Neural progenitor cell (in vitro differentiated cells): Measurements from ENCODE around the gene KIAA0586. TPM values are rescaled to one million over a fixed set of nuclear protein-coding genes. Genes with fewer than 3 reads are reported as not detected.

Experiments used
- DNase-seq: peaks from one replicate; pipeline ENCODE4 v3.0.0-alpha.2; 2016; ENCODE audit warnings: low spot score
- H2AFZ ChIP-seq: fragments of 200-600 bp; sonication (generic); replicated peaks from 2 replicates; pipeline ENCODE4 v1.6.1; 2016; ENCODE audit warnings: antibody characterized with exemption
- H3F3A ChIP-seq: fragments of 200-600 bp; sonication (generic); 2 replicates; pipeline ENCODE4 v1.6.1; 2016; ENCODE audit warnings: antibody characterized with exemption, low read depth
- H3K27ac ChIP-seq: fragments of 200-600 bp; sonication (generic); 2 replicates; pipeline ENCODE4 v1.5.1; 2016; ENCODE audit warnings: mild to moderate bottlenecking
- H3K27me3 ChIP-seq: fragments of 200-600 bp; sonication (generic); 2 replicates; pipeline ENCODE4 v1.6.1; 2016; ENCODE audit warnings: mild to moderate bottlenecking, moderate library complexity
- H3K36me3 ChIP-seq: fragments of 200-600 bp; sonication (generic); 2 replicates; pipeline ENCODE4 v1.5.1; 2016
- H3K4me1 ChIP-seq: fragments of 200-600 bp; sonication (generic); 2 replicates; pipeline ENCODE4 v1.6.1; 2016; ENCODE audit warnings: mixed run types
- H3K4me2 ChIP-seq: fragments of 200-600 bp; sonication (generic); 2 replicates; pipeline ENCODE4 v1.6.1; 2016
- H3K4me3 ChIP-seq: fragments of 200-600 bp; sonication (generic); 2 replicates; pipeline ENCODE4 v1.5.1; 2016
- H3K79me2 ChIP-seq: fragments of 200-600 bp; sonication (generic); 2 replicates; pipeline ENCODE4 v1.6.1; 2016; ENCODE audit warnings: low read depth
- H3K9ac ChIP-seq: fragments of 200-600 bp; sonication (generic); 2 replicates; pipeline ENCODE4 v1.6.1; 2016
- H3K9me3 ChIP-seq: fragments of 200-600 bp; sonication (generic); 2 replicates; pipeline ENCODE4 v1.5.1; 2016; ENCODE audit warnings: low read depth
- H4K20me1 ChIP-seq: fragments of 200-600 bp; sonication (generic); 2 replicates; pipeline ENCODE4 v1.6.1; 2016; ENCODE audit warnings: low read depth
- H3K27ac Mint-ChIP-seq: 3 replicates; pipeline ENCODE4 v1.8.0; 2021; ENCODE audit warnings: mixed read lengths
- H3K27me3 Mint-ChIP-seq: 2 replicates; pipeline ENCODE4 v1.8.0; 2022; ENCODE audit warnings: low read depth, mild to moderate bottlenecking, inconsistent platforms, moderate library complexity, mixed read lengths; ENCODE audit not compliant: insufficient read depth
- H3K36me3 Mint-ChIP-seq: 3 replicates; pipeline ENCODE4 v1.8.0; 2021; ENCODE audit warnings: mixed read lengths
- H3K4me1 Mint-ChIP-seq: 3 replicates; pipeline ENCODE4 v1.8.0; 2021; ENCODE audit warnings: mixed read lengths
- H3K4me3 Mint-ChIP-seq: 3 replicates; pipeline ENCODE4 v1.8.0; 2021; ENCODE audit warnings: mild to moderate bottlenecking, moderate library complexity, mixed read lengths
- H3K9me3 Mint-ChIP-seq: 3 replicates; pipeline ENCODE4 v1.8.0; 2020; ENCODE audit warnings: mixed read lengths
- EZH2 ChIP-seq: fragments of 200-600 bp; sonication (generic); IDR thresholded peaks from 2 replicates; pipeline ENCODE4 v1.6.1; 2017; ENCODE audit warnings: antibody characterized with exemption, mild to moderate bottlenecking, moderate library complexity
- EZH2phosphoT487 ChIP-seq: fragments of 200-600 bp; sonication (generic); IDR thresholded peaks from 2 replicates; pipeline ENCODE4 v1.6.1; 2017; ENCODE audit warnings: antibody characterized with exemption
- total RNA-seq: library from RNA; depleted of rRNA; stranded (reverse); fragments of >200 nt; gene quantifications from 2 replicates; pipeline ENCODE4 v1.2.3, GENCODE V29; 2015; ENCODE audit warnings: low replicate concordance
- TF ChIP-seq, protein P1 (sequence below): fragments of 200-600 bp; sonication (generic); IDR thresholded peaks from 2 replicates; pipeline ENCODE4 v1.5.1; 2017; ENCODE audit warnings: antibody characterized with exemption, mild to moderate bottlenecking

The KIAA0586 gene
- total RNA-seq, 1 donor from 2014 or later: 79.4 TPM

DNA sequence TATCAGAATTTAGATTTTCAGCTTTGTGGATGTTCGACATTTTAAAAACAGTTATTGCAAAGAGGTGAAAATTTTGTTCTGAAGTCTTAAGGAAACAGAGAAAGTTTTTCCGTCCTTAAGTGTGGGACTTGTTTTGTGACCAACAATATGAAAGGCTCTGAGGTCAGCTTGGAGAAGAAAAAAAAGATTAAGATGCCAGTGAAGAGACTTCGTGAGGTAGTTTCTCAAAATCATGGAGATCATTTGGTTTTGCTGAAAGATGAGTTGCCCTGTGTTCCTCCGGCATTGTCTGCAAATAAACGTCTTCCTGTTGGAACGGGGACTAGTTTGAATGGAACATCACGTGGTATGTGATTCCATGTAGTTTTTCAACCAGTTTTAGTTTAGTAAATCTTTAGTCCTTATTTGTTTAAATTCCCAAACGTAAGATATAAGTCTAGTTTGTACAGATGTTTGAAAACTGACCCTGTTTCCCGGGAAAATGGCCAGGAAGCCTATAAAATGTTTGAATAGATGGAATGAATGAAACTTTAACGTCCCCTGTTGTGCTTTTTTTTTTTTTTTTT lies 682 bp downstream of the KIAA0586 start:
- Histone ChIP-seq H3K4me3 (peak overlapping the region; percentile 90), H4K20me1 (no peaks in the 10 kb centered on the region), H3K79me2 (peaks cover 58% of the 10 kb centered on the region), H3K9me3 (no peaks in the 10 kb centered on the region), H3F3A (peaks cover 10% of the 10 kb centered on the region), H2AFZ (peak overlapping the region; percentile 100), H3K36me3 (peaks cover 8% of the 10 kb centered on the region), H3K27ac (peak overlapping the region; percentile 2), H3K4me2 (peak overlapping the region; percentile 92), H3K27me3 (no peaks in the 10 kb centered on the region), H3K4me1 (peaks cover 6% of the 10 kb centered on the region), H3K9ac (peak overlapping the region; percentile 54)
- H3K4me1 Mint-ChIP-seq: peaks cover 21% of the 10 kb centered on the region
- H3K9me3 Mint-ChIP-seq: no peaks in the 10 kb centered on the region
- H3K36me3 Mint-ChIP-seq: peaks cover 3% of the 10 kb centered on the region
- H3K27ac Mint-ChIP-seq: peak overlapping the region; percentile 61
- TF ChIP-seq, protein P1, sequence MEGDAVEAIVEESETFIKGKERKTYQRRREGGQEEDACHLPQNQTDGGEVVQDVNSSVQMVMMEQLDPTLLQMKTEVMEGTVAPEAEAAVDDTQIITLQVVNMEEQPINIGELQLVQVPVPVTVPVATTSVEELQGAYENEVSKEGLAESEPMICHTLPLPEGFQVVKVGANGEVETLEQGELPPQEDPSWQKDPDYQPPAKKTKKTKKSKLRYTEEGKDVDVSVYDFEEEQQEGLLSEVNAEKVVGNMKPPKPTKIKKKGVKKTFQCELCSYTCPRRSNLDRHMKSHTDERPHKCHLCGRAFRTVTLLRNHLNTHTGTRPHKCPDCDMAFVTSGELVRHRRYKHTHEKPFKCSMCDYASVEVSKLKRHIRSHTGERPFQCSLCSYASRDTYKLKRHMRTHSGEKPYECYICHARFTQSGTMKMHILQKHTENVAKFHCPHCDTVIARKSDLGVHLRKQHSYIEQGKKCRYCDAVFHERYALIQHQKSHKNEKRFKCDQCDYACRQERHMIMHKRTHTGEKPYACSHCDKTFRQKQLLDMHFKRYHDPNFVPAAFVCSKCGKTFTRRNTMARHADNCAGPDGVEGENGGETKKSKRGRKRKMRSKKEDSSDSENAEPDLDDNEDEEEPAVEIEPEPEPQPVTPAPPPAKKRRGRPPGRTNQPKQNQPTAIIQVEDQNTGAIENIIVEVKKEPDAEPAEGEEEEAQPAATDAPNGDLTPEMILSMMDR: no peak
- TF ChIP-seq EZH2phosphoT487: no peak
- no peak for TF ChIP-seq EZH2
- peak; percentile 51 for DNase-seq
- H3K4me3 Mint-ChIP-seq: peak overlapping the region; percentile 97
- H3K27me3 Mint-ChIP-seq: peaks cover 4% of the 10 kb centered on the region

DNA sequence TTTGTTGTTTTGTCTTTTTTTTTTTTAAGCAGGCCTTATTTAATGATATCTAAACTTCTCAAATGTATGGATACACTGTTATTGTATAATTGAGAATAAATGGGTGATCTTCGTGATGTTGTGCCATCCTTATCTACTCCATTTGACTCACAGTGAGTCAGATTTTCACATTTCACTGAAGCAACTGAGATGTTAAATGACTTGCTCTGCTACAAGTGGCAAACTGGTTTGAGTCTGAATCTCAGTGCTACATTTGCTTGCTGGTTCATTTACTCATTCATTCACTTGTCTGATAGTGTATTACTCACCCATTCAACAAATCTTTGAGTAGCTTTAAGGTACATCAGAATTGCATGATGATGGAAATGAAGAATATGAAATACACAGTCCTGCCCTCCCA lies 2.6 kb downstream of the KIAA0586 start:
- Histone ChIP-seq H3K79me2 (peaks cover 47% of the 10 kb centered on the region), H3K36me3 (peaks cover 12% of the 10 kb centered on the region), H2AFZ (no peak overlapping the region), H3K9ac (peak overlapping the region; percentile 54), H3K9me3 (no peaks in the 10 kb centered on the region), H3K4me3 (peak overlapping the region; percentile 90), H3K27ac (no peak overlapping the region), H3K27me3 (no peaks in the 10 kb centered on the region), H3F3A (peaks cover 10% of the 10 kb centered on the region), H3K4me1 (peaks cover 6% of the 10 kb centered on the region), H4K20me1 (no peaks in the 10 kb centered on the region), H3K4me2 (peak overlapping the region; percentile 92)
- no peak for DNase-seq
- H3K4me1 Mint-ChIP-seq: peaks cover 18% of the 10 kb centered on the region
- peaks cover 4% of the 10 kb centered on the region for H3K27me3 Mint-ChIP-seq
- peak overlapping the region; percentile 60 for H3K4me3 Mint-ChIP-seq
- H3K27ac Mint-ChIP-seq: no peak overlapping the region
- TF ChIP-seq EZH2: no peak
- no peaks in the 10 kb centered on the region for H3K9me3 Mint-ChIP-seq
- peaks cover 5% of the 10 kb centered on the region for H3K36me3 Mint-ChIP-seq

DNA sequence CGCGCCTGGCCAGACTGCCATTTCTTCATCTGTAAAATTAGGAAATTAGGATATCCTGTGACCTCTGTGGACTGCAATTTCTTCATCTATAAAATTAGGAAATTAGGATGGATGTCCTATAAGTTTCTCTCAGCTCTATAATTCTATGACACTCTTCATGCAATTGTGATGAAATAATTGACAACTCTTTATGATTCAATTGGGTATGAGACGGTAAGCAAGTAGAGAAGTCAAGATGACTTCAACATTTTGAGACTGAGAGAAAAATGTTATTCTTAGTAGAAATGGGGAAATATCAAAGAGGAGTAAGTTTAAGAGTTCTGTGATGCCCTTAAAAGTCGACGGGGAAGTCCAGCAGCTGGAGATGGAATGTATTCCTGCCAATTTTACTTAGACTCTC lies 12.0 kb downstream of the KIAA0586 start:
- Histone ChIP-seq H3K79me2 (no peaks in the 10 kb centered on the region), H3K9me3 (no peaks in the 10 kb centered on the region), H3K27ac (no peak overlapping the region), H3K9ac (no peak overlapping the region), H3F3A (no peaks in the 10 kb centered on the region), H2AFZ (no peak overlapping the region), H4K20me1 (no peaks in the 10 kb centered on the region), H3K4me2 (no peak overlapping the region), H3K4me1 (no peaks in the 10 kb centered on the region), H3K36me3 (peaks cover 23% of the 10 kb centered on the region), H3K4me3 (no peak overlapping the region), H3K27me3 (no peaks in the 10 kb centered on the region)
- no peak for DNase-seq
- H3K27me3 Mint-ChIP-seq: no peaks in the 10 kb centered on the region
- TF ChIP-seq, protein P1: no peak
- no peak for TF ChIP-seq EZH2phosphoT487
- TF ChIP-seq EZH2: no peak
- no peaks in the 10 kb centered on the region for H3K9me3 Mint-ChIP-seq
- H3K36me3 Mint-ChIP-seq: peaks cover 13% of the 10 kb centered on the region
- no peak overlapping the region for H3K4me3 Mint-ChIP-seq
- no peaks in the 10 kb centered on the region for H3K4me1 Mint-ChIP-seq
- no peak overlapping the region for H3K27ac Mint-ChIP-seq

DNA sequence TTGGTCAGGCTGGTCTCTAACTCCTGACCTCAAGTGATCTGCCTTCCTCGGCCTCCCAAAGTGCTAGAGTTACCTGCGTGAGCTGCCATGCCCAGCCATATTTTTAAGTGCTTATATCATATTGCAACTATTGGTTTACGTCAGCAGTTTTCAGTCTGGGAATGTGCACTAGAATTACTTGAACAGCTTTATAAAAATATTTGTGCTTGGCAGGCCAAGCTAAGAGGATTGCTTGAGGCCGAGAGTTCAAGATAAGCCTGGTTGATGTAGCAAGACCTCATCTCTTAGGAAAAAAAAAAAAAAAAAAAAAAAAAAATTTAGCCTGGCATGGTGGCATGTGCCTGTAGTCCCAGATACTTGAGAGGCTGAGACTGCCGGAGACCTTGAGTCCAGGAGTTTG lies 17.1 kb downstream of the KIAA0586 start:
- Mint-ChIP-seq H3K9me3 (no peaks in the 10 kb centered on the region), H3K4me1 (no peaks in the 10 kb centered on the region), H3K4me3 (no peak overlapping the region), H3K36me3 (peaks cover 10% of the 10 kb centered on the region), H3K27ac (no peak overlapping the region), H3K27me3 (no peaks in the 10 kb centered on the region)
- Histone ChIP-seq H3K79me2 (no peaks in the 10 kb centered on the region), H3K9ac (no peak overlapping the region), H3K36me3 (peaks cover 17% of the 10 kb centered on the region), H2AFZ (no peak overlapping the region), H3K4me3 (no peak overlapping the region), H3K27ac (no peak overlapping the region), H3K4me2 (no peak overlapping the region), H4K20me1 (no peaks in the 10 kb centered on the region), H3F3A (no peaks in the 10 kb centered on the region), H3K27me3 (no peaks in the 10 kb centered on the region), H3K4me1 (no peaks in the 10 kb centered on the region), H3K9me3 (no peaks in the 10 kb centered on the region)
- no peak for DNase-seq
- TF ChIP-seq EZH2phosphoT487 (no peak), EZH2 (no peak)
- TF ChIP-seq, protein P1: no peak
